HepG2 (cell line): Measurements from ENCODE around the gene GPC6. TPM values are rescaled to one million over a fixed set of nuclear protein-coding genes. Genes with fewer than 3 reads are reported as not detected.

Experiments used
- CBFB ChIP-seq: sonication (generic); formaldehyde crosslinking; IDR thresholded peaks from 2 replicates; pipeline ENCODE4 v1.4.0; 2020; ENCODE audit warnings: missing genetic modification reagents
- HCFC1 ChIP-seq: fragments of 150-350 bp; IDR thresholded peaks from 2 replicates; pipeline ENCODE4 v1.6.1; 2014; ENCODE audit warnings: low read depth, low read length
- HNRNPUL1 ChIP-seq: fragments of 200-400 bp; formaldehyde crosslinking; IDR thresholded peaks from 2 replicates; pipeline ENCODE4 v1.6.1; 2017; ENCODE audit warnings: low read depth, mild to moderate bottlenecking, low read length, moderate library complexity
- JDP2 ChIP-seq: sonication (generic); formaldehyde crosslinking; IDR thresholded peaks from 2 replicates; pipeline ENCODE4 v1.8.1; 2022; ENCODE audit warnings: missing genetic modification reagents, borderline replicate concordance
- MXD4 ChIP-seq: IDR thresholded peaks from 2 replicates; pipeline ENCODE4 v1.6.1; 2016; ENCODE audit warnings: mild to moderate bottlenecking, missing biosample characterization, missing genetic modification reagents
- NONO ChIP-seq, 2 experiments: fragments of 450-650 bp in 1 of 2; sonication (generic) in 1 of 2; formaldehyde crosslinking in 1 of 2; IDR thresholded peaks in 1 of 2; conservative IDR thresholded peaks in 1 of 2; 2 replicates each; pipeline versions ENCODE4 v1.6.1 to v1.8.0; 2017 to 2022; ENCODE audit warnings: mild to moderate bottlenecking in 1 of 2, missing genetic modification reagents in 1 of 2, moderate library complexity in 1 of 2
- TEAD2 ChIP-seq: sonication (generic); formaldehyde crosslinking; IDR thresholded peaks from 2 replicates; pipeline ENCODE4 v1.9.0; 2021; ENCODE audit warnings: missing genetic modification reagents
- ZFP36L2 ChIP-seq: sonication (generic); formaldehyde crosslinking; IDR thresholded peaks from 2 replicates; pipeline ENCODE4 v1.4.0; 2020; ENCODE audit warnings: missing genetic modification reagents
- ZNF569 ChIP-seq: sonication (generic); formaldehyde crosslinking; IDR thresholded peaks from 2 replicates; pipeline ENCODE4 v1.5.0; 2020; ENCODE audit warnings: mild to moderate bottlenecking, missing genetic modification reagents, moderate library complexity, borderline replicate concordance
- ZNF672 ChIP-seq: sonication (generic); formaldehyde crosslinking; IDR thresholded peaks from 2 replicates; pipeline ENCODE4 v1.8.1; 2022; ENCODE audit warnings: missing genetic modification reagents
- ZNF703 ChIP-seq: sonication (generic); formaldehyde crosslinking; IDR thresholded peaks from 2 replicates; pipeline ENCODE4 v1.5.1; 2020; ENCODE audit warnings: missing genetic modification reagents, mild to moderate bottlenecking, moderate library complexity, borderline replicate concordance
- ZNF737 ChIP-seq: sonication (generic); formaldehyde crosslinking; IDR thresholded peaks from 2 replicates; pipeline ENCODE4 v1.5.0; 2020; ENCODE audit warnings: missing genetic modification reagents, mild to moderate bottlenecking, borderline replicate concordance
- polyA plus RNA-seq, 8 experiments: library from polyadenylated mRNA; depleted of rRNA in 3 of 8; stranded (reverse) in 7 of 8; unstranded in 1 of 8; fragments of >200 nt; fragmentation: Illumina TruSeq in 4 of 8; extraction: Trizol in 4 of 8; gene quantifications; 2 replicates each; pipeline versions ENCODE4 v1.2.1 to v1.2.3, GENCODE V29; 2011 to 2016; ENCODE audit warnings: low read depth in 4 of 8, missing spikeins in 1 of 8, mixed read lengths in 1 of 8; ENCODE audit not compliant: insufficient read depth in 1 of 8
- total RNA-seq, 5 experiments: library from RNA; depleted of rRNA; stranded (reverse); fragments of >200 nt; fragmentation: Illumina TruSeq; extraction: Trizol; gene quantifications; 2 replicates each; pipeline ENCODE4 v1.2.3, GENCODE V29; 2016; ENCODE audit warnings: low read depth in 1 of 5
- TF ChIP-seq, protein P1 (sequence below): sonication (generic); formaldehyde crosslinking; IDR thresholded peaks from 2 replicates; pipeline ENCODE4 v1.8.1; 2022; ENCODE audit warnings: mild to moderate bottlenecking, missing genetic modification reagents
- TF ChIP-seq, protein P2 (sequence below): sonication (generic); formaldehyde crosslinking; IDR thresholded peaks from 2 replicates; pipeline ENCODE4 v1.8.0; 2022; ENCODE audit warnings: mild to moderate bottlenecking, missing genetic modification reagents, moderate library complexity
- TF ChIP-seq, protein P3 (sequence below): sonication (generic); formaldehyde crosslinking; IDR thresholded peaks from 2 replicates; pipeline ENCODE4 v1.4.0; 2020; ENCODE audit warnings: mild to moderate bottlenecking, missing genetic modification reagents
- TF ChIP-seq, protein P4 (sequence below), 2 experiments: sonication (generic) in 1 of 2; formaldehyde crosslinking in 1 of 2; IDR thresholded peaks; 2 replicates each; pipeline versions ENCODE4 v1.4.0 to v1.6.1; 2018 to 2020; ENCODE audit warnings: missing genetic modification reagents in 2 of 2, borderline replicate concordance in 1 of 2, low read depth in 1 of 2, mild to moderate bottlenecking in 1 of 2, missing biosample characterization in 1 of 2

GPC6 gene
- total and polyA plus RNA-seq, 2 of the 13 experiments (the other 11 are each of a cell fraction or from before 2014, with no cell fraction given) = 24.5 to 33.9 TPM

DNA sequence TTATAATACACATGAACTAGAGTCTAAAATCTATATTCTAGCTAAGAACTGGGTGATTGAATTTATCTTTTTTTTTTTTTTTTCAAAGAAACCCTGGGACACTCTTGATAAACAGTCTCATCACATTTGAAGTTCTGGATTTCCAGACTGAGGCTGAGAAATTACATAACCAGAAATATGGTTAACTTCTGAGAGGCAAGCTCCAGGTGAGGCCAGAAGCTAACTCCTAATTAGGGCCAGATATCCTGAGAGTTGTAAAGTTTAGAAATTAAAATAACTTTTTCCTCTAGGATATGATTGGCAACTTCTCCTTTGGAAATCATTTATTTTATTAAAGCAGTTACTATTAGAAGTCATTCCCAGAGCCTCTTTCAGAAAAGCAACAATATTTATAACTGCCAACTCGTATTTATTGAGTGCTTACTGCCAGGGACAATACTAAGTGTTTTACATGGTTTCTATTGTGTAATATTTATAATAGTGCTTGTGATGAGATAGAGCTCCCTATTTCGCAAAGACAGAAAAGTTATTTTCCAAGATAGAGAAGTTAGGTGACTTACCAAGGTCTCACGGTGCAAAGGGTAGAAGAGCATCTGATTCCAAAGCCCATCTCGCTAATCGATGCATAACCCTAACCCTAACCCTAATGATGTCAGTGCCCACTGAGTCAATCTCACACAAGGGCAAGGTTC is 1065.2 kb downstream of the GPC6 start (continued):
- TF ChIP-seq, protein P1, sequence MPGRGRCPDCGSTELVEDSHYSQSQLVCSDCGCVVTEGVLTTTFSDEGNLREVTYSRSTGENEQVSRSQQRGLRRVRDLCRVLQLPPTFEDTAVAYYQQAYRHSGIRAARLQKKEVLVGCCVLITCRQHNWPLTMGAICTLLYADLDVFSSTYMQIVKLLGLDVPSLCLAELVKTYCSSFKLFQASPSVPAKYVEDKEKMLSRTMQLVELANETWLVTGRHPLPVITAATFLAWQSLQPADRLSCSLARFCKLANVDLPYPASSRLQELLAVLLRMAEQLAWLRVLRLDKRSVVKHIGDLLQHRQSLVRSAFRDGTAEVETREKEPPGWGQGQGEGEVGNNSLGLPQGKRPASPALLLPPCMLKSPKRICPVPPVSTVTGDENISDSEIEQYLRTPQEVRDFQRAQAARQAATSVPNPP (CRISPR knock-in tag) = no peak
- TF ChIP-seq ZNF672 (CRISPR knock-in tag) = no peak
- TF ChIP-seq, protein P2, sequence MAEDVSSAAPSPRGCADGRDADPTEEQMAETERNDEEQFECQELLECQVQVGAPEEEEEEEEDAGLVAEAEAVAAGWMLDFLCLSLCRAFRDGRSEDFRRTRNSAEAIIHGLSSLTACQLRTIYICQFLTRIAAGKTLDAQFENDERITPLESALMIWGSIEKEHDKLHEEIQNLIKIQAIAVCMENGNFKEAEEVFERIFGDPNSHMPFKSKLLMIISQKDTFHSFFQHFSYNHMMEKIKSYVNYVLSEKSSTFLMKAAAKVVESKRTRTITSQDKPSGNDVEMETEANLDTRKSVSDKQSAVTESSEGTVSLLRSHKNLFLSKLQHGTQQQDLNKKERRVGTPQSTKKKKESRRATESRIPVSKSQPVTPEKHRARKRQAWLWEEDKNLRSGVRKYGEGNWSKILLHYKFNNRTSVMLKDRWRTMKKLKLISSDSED (CRISPR knock-in tag) = peak; percentile 96
- TF ChIP-seq JDP2 (CRISPR knock-in tag) = no peak
- TF ChIP-seq, protein P3, sequence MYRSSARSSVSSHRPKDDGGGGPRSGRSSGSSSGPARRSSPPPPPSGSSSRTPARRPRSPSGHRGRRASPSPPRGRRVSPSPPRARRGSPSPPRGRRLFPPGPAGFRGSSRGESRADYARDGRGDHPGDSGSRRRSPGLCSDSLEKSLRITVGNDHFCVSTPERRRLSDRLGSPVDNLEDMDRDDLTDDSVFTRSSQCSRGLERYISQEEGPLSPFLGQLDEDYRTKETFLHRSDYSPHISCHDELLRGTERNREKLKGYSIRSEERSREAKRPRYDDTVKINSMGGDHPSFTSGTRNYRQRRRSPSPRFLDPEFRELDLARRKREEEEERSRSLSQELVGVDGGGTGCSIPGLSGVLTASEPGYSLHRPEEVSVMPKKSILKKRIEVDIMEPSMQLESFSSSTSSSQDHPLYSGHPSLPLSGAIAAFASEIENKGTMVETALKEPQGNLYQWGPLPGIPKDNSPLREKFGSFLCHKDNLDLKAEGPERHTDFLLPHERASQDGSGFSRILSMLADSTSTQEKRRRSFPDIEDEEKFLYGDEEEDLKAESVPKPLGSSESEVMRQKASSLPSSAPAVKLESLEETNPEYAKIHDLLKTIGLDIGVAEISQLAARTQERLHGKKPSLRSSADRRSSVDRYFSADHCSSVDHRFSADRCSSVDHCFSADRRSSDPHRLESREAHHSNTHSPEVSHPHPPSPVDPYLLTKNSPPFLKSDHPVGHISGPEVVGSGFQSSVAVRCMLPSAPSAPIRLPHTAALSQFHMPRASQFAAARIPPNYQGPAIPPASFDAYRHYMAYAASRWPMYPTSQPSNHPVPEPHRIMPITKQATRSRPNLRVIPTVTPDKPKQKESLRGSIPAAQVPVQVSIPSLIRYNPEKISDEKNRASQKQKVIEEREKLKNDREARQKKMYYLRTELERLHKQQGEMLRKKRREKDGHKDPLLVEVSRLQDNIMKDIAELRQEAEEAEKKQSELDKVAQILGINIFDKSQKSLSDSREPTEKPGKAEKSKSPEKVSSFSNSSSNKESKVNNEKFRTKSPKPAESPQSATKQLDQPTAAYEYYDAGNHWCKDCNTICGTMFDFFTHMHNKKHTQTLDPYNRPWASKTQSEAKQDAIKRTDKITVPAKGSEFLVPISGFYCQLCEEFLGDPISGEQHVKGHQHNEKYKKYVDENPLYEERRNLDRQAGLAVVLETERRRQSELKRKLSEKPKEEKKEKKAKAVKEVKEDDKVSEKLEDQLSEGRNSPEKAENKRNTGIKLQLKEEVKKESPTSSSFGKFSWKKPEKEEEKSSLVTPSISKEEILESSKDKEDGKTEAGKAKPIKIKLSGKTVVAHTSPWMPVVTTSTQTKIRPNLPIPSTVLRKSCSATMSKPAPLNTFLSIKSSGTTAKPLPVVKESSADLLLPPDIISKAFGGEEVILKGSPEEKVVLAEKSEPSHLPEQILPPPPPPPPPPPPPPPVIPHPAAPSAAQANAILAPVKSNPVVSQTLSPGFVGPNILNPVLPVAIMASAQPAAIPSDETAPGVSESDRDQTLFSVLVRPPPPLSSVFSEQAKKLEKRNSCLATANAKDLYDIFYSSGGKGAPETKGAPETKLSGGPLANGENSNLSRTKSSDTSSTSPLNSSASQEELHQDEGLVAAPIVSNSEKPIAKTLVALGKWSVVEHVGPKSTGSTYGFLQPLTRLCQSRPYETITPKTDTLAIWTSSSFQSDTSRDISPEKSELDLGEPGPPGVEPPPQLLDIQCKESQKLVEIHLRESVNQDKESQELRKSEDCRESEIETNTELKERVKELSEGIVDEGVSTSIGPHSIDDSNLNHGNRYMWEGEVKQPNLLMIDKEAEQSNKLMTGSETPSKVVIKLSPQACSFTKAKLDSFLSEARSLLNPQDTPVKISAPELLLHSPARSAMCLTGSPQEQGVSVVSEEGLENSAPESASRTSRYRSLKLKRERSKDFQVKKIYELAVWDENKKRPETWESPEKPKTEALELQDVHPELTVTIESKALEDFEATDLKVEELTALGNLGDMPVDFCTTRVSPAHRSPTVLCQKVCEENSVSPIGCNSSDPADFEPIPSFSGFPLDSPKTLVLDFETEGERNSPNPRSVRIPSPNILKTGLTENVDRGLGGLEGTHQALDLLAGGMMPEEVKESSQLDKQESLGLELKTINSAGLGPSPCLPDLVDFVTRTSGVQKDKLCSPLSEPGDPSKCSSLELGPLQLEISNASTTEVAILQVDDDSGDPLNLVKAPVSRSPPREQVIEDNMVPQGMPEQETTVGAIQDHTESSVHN (CRISPR knock-in tag) = no peak
- TF ChIP-seq CBFB = 0 out of 2 replicates have a peak, but pooled peaks have one; percentile 24
- TF ChIP-seq ZNF569 (CRISPR knock-in tag) = no peak
- peak; percentile 38; the same call in 1 of the 2 replicates for TF ChIP-seq MXD4 (CRISPR knock-in tag)
- no peak for TF ChIP-seq TEAD2 (CRISPR knock-in tag)
- TF ChIP-seq ZNF703 (CRISPR knock-in tag) = peak; percentile 44; the same call in 1 of the 2 replicates
- no peak for TF ChIP-seq HNRNPUL1
- TF ChIP-seq NONO (IDR thresholded peaks at IDR 0.05) = no peak
- peak; percentile 71 for TF ChIP-seq NONO (CRISPR knock-in tag; conservative IDR thresholded peaks at IDR 0.05)
- no peak for TF ChIP-seq ZFP36L2
- TF ChIP-seq, protein P4, sequence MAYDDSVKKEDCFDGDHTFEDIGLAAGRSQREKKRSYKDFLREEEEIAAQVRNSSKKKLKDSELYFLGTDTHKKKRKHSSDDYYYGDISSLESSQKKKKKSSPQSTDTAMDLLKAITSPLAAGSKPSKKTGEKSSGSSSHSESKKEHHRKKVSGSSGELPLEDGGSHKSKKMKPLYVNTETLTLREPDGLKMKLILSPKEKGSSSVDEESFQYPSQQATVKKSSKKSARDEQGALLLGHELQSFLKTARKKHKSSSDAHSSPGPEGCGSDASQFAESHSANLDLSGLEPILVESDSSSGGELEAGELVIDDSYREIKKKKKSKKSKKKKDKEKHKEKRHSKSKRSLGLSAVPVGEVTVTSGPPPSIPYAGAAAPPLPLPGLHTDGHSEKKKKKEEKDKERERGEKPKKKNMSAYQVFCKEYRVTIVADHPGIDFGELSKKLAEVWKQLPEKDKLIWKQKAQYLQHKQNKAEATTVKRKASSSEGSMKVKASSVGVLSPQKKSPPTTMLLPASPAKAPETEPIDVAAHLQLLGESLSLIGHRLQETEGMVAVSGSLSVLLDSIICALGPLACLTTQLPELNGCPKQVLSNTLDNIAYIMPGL (CRISPR knock-in tag; IDR thresholded peaks at IDR 0.05; ENCODE audit: borderline replicate concordance in 1 of 2, low read depth in 1 of 2) = no peak; a peak in 1 of 4 replicates
- no peak for TF ChIP-seq ZNF737 (CRISPR knock-in tag)
- no peak for TF ChIP-seq HCFC1
